Sigmoid colon (tissue), 7 donors: Measurements from ENCODE around the gene MCAT. TPM values are rescaled to one million over a fixed set of nuclear protein-coding genes. Genes with fewer than 3 reads are reported as not detected.

Source experiments
- DNase-seq: peaks from one replicate; pipeline ENCODE4 v3.0.0-alpha.2; 2019
- H3K27ac ChIP-seq, 4 donors: fragments of 200-600 bp; sonication (generic); one replicate each; pipeline ENCODE4 v1.5.1; 2016 to 2019; ENCODE audit warnings: mild to moderate bottlenecking in 1 of 4
- H3K27me3 ChIP-seq, 3 donors: fragments of 200-600 bp; sonication (generic); one replicate each; pipeline ENCODE4 v1.5.1; 2019; ENCODE audit warnings: mild to moderate bottlenecking in 1 of 3
- H3K36me3 ChIP-seq, 4 donors: fragments of 200-600 bp; sonication (generic); one replicate each; pipeline ENCODE4 v1.5.1; 2016 to 2019
- H3K4me1 ChIP-seq, 4 donors: fragments of 200-600 bp; sonication (generic); one replicate each; pipeline ENCODE4 v1.5.1; 2017 to 2019
- H3K4me3 ChIP-seq, 4 donors: fragments of 200-600 bp; sonication (generic); one replicate each; pipeline ENCODE4 v1.5.1; 2017 to 2019; ENCODE audit warnings: mild to moderate bottlenecking in 2 of 4, moderate library complexity in 1 of 4
- H3K9me3 ChIP-seq, 4 donors: fragments of 200-600 bp in 3 of 4; sonication (generic) in 3 of 4; one replicate each; pipeline versions ENCODE4 v1.5.1 to v1.6.1; 2013 to 2019
- CTCF ChIP-seq, 4 experiments: fragments of 450-650 bp in 3 of 4; fragments of 200-600 bp in 1 of 4; IDR thresholded peaks; one replicate each; pipeline ENCODE4 v1.5.1; 2016 to 2019; ENCODE audit warnings: antibody characterized with exemption in 4 of 4, mild to moderate bottlenecking in 3 of 4, moderate library complexity in 2 of 4
- EP300 ChIP-seq, 4 donors: sonication (generic); formaldehyde crosslinking; IDR thresholded peaks; one replicate each; pipeline ENCODE4 v1.6.1; 2017; ENCODE audit warnings: antibody characterized with exemption in 4 of 4
- POLR2A ChIP-seq, 2 donors: fragments of 450-650 bp; IDR thresholded peaks; one replicate each; pipeline ENCODE4 v1.6.1; 2016; ENCODE audit warnings: antibody characterized with exemption in 2 of 2, mild to moderate bottlenecking in 2 of 2, moderate library complexity in 2 of 2
- POLR2AphosphoS5 ChIP-seq, 4 donors: sonication (generic); formaldehyde crosslinking; IDR thresholded peaks; one replicate each; pipeline ENCODE4 v1.6.1; 2017; ENCODE audit warnings: antibody characterized with exemption in 4 of 4
- WGBS, 2 donors: extraction: QIAGEN DNeasy Blood & Tissue Kit; methylation state at CpG; one replicate each; pipeline ENCODE4 v1.1.7; 2013; 5-methylcytosine and 5-hydroxymethylcytosine counted together
- intact Hi-C: fragments of 100-400 bp; cut with DNase I; formaldehyde crosslinking; loops from one replicate; pipeline ENCODE4 v1.15.1; 2023
- polyA plus RNA-seq, 3 donors: library from polyadenylated mRNA; stranded (reverse); fragments of 200-250 nt; gene quantifications; one replicate each; pipeline ENCODE4 v1.2.3, GENCODE V29; 2013
- total RNA-seq, 4 donors: library from RNA; depleted of rRNA; stranded (reverse); fragments of >200 nt; gene quantifications; one replicate each; pipeline ENCODE4 v1.1.0, GENCODE V29; 2016
- donor health status: healthy with polysubstance abuse.
- donor health status: Bipolar disorder and iron deficiency.
- donor health status: healthy.

The MCAT gene
- total and polyA plus RNA-seq, 7 donors, result 10.2 to 23.4 (median 16.8) TPM

DNA sequence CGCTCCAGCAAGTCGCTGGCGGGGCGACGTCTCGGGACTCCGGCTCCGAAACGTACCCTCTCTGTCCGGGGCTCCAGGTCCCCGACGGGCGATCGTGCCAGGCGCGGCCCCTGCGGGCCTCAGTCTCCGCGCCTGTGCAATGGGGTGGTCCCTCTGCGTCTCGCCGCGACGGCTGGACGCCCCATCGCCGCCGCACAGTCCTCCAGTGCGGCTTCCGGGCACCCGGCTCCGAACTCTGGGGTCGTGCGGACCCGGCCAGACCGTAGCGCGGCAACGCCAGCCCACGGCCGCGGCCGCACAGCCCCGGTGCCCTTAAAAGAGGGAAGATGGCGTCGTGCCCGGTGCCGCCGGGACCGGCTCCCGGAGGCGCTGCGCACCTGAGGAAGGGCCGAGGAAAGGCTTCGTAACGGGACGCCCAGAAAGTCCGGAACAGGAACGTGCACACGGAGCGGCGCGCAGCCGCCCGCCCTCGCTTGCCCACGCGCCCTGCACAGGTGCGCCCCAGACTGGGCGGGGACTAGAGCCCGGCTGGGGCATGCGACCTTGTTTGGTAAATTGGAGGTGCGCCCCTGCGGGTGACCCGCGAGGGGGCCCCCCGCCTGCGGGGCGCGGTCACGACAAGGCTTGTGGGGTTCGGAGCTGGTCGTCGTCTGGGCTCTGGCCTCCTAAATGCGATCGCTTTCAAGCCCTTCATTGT is 32.1 kb downstream of the MCAT start:
- no peak for DNase-seq
- TF ChIP-seq POLR2AphosphoS5 (IDR thresholded peaks at IDR 0.05), result no peak
- TF ChIP-seq CTCF (IDR thresholded peaks at IDR 0.05), result no peak
- no peak for TF ChIP-seq EP300 (IDR thresholded peaks at IDR 0.05)
- no peak for TF ChIP-seq POLR2A (IDR thresholded peaks at IDR 0.05)
- intact Hi-C loops, result no loop called here
- peaks cover 27 to 70% (median 58%) of the 10 kb centered on the region in 3 donors for H3K27me3 ChIP-seq
- WGBS, 2 donors, result 1 to 2% methylated on average over 86 of the region's 86 CpGs
- H3K4me3 ChIP-seq, result peak overlapping the region; percentile 23 to 53 (median 44)
- no peaks in the 10 kb centered on the region for H3K36me3 ChIP-seq
- H3K9me3 ChIP-seq, result no peaks in the 10 kb centered on the region
- H3K4me1 ChIP-seq, result peaks cover 0 to 22% (median 19%) of the 10 kb centered on the region in 4 donors
- no peak overlapping the region for H3K27ac ChIP-seq

DNA sequence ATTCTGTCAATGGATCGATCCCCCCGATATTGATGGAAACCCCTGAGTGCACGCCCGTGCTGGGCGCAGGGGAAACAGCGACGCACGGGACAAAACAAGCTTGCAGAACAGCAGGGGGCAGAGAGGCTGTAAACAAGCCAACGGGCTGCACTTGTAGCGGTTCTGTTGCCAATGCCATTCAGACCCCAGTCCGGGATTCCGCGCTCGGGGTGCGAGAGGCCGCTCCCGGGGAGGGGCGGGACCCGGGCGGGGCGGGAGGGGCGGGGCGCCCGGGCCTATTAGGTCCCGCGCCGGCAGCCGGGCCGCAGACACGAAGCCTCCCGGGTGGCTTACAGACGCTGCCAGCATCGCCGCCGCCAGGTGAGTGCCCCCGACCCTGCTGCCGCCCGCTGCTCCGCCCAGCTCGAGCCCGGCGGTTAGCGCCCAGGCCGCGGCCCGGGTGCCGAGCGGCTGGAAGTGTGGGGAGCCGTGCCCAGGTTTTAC is 32.7 kb downstream of the MCAT start, which contains the start of gene BIK:
BIK (plus strand) TSS at position 307 of the 483 bp plus-strand sequence. CDS start 13,273 bp downstream, outside the sequence.
- TF ChIP-seq EP300 (IDR thresholded peaks at IDR 0.05), result no peak
- TF ChIP-seq POLR2AphosphoS5 (IDR thresholded peaks at IDR 0.05), result no peak
- no peak for TF ChIP-seq POLR2A (IDR thresholded peaks at IDR 0.05)
- no peak for TF ChIP-seq CTCF (IDR thresholded peaks at IDR 0.05)
- peak within 1 kb of the TSS; percentile 23 to 53 (median 44) for H3K4me3 ChIP-seq
- H3K36me3 ChIP-seq, result no peaks in the 10 kb centered on the region
- no peak within 1 kb of the TSS for H3K27ac ChIP-seq
- peaks cover 27 to 64% (median 58%) of the 10 kb centered on the region in 3 donors for H3K27me3 ChIP-seq
- WGBS, 2 donors, result 0% methylated on average over 49 of the region's 49 CpGs
- no peak for DNase-seq
- intact Hi-C loops, result no loop called here
- H3K9me3 ChIP-seq, result no peaks in the 10 kb centered on the region
- H3K4me1 ChIP-seq, result peaks cover 0 to 22% (median 19%) of the 10 kb centered on the region in 4 donors

DNA sequence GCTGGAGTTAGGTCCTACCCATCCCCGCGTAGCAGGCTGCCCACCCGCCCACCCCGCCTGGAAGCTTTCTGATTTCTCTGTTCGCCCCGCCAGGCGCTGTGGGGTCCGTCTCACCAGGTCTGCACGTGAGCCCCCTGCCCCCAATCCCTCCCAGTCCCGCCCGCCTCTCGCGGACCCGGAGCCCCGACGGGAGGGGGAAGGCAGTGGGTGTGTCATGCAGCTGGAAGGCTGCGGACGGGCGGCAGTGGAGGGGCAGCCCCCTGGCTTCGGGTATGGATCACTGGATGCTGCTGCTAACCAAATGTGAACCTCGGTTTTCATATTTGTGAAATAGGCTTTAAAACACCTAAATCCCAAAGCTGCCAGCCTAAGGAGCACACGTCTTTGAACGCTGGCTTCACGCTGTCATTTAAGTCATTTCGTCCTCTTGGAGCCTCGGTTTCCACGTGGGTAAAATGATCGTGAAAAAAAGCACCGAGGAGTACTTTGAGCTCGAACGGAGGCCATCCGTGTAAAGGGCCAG is 33.2 kb downstream of the MCAT start:
- TF ChIP-seq CTCF (IDR thresholded peaks at IDR 0.05), result no peak
- no peak for TF ChIP-seq POLR2AphosphoS5 (IDR thresholded peaks at IDR 0.05)
- no peak for TF ChIP-seq EP300 (IDR thresholded peaks at IDR 0.05)
- TF ChIP-seq POLR2A (IDR thresholded peaks at IDR 0.05), result no peak
- peaks cover 25 to 59% (median 53%) of the 10 kb centered on the region in 3 donors for H3K27me3 ChIP-seq

GRCh38 chr22:43109511-43109910 is 33.7 kb downstream of the MCAT start:
- H3K4me1 ChIP-seq, result peaks cover 0 to 22% (median 19%) of the 10 kb centered on the region in 4 donors
- intact Hi-C loops, result no loop called here
- no peaks in the 10 kb centered on the region for H3K36me3 ChIP-seq
- WGBS, 2 donors, result 44 to 58% methylated on average over 5 of the region's 5 CpGs
- DNase-seq, result no peak
- TF ChIP-seq POLR2AphosphoS5 (IDR thresholded peaks at IDR 0.05) (no peak), CTCF (IDR thresholded peaks at IDR 0.05) (no peak), EP300 (IDR thresholded peaks at IDR 0.05) (no peak)
- H3K9me3 ChIP-seq, result no peaks in the 10 kb centered on the region
- no peak overlapping the region for H3K4me3 ChIP-seq
- H3K27me3 ChIP-seq, result peaks cover 22 to 55% (median 48%) of the 10 kb centered on the region in 3 donors
- H3K27ac ChIP-seq, result no peak overlapping the region

More for the DNA sequence above, 33.2 kb downstream of the MCAT start:
- no peak for DNase-seq
- Histone ChIP-seq H3K27ac (no peak overlapping the region), H3K9me3 (no peaks in the 10 kb centered on the region), H3K36me3 (no peaks in the 10 kb centered on the region), H3K4me1 (peaks cover 0 to 22% (median 19%) of the 10 kb centered on the region in 4 donors), H3K4me3 (peak overlapping the region; percentile 23 to 53 (median 44))
- intact Hi-C loops, result no loop called here
- 14 to 15% methylated on average over 32 of the region's 32 CpGs for WGBS, 2 donors
